GM18867 (cell line): ENCODE results near the gene CD300LF.

ENCODE experiments used
- ATAC-seq: cut with Tn5 transposase; IDR thresholded peaks from one replicate; pipeline ENCODE4 v1.9.1; 2021; ENCODE audit warnings: mild to moderate bottlenecking, moderate library complexity; ENCODE audit not compliant: unreplicated experiment

The CD300LF gene

DNA sequence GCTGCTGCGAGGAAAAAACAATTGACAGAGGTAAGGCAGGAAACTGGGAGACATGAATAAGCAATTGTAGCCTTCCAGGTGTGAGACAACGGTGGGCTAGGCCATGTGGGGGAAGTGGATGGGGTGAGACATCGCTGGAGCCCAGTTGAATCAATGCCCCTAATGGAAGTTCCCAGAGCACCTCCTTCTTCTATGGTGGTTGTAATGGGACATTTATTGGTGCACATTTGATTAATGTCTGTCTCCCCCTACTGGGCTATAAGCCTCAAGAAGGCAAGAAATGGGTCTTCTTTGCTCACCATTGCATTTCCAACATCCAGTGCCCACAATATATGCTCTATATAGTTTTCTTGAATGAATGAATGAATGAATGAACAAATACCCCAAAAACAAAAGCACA, 66.5 kb downstream of the CD300LF start:
- no peak for ATAC-seq

DNA sequence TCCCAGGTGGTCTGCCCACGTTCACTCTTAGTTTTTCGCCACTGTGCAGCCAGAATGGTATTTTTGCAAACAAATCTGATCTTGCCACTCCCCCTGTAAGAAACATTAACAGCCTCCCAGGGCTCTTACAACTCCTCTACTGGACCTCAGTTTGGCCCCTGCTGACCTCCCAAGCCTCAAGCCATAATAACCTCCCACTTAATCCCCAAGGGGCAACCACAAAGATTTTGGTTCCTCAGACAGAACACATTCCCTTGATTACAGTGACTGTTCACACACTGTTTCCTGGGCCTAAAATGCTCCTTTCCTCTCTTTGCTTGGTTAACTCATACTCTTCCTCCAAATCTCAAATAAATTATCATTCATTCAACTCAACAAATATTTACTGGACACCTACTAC, 67.7 kb downstream of the CD300LF start:
- no peak for ATAC-seq

GRCh38 chr17:74644419-74644818, 68.3 kb downstream of the CD300LF start:
- no peak for ATAC-seq
